ENCODE data around the gene PEAK3.

- TF ChIP-seq CTCF (IDR thresholded peaks at IDR 0.05) (no peak), POLR2A (IDR thresholded peaks at IDR 0.05) (no peak)
Measured at GRCh38 chr19:2287585-2288337, 5.8 kb upstream of the PEAK3 start.
